OCI-M2 (cell line): ENCODE measurements around the gene CD8B2.
"Not testable (repeated sequence)": the region's sequence is repeated elsewhere in the genome, so short reads cannot be mapped to it uniquely, and the experiment has no call there.

Experiments
- DNase-seq: peaks from one replicate; lab custom pipeline; 2025; ENCODE audit not compliant: unreplicated experiment; lab: John Stamatoyannopoulos, UW

The CD8B2 gene

GRCh38 chr2:106486551-106487385, at the start of gene CD8B2:
Gene CD8B2 (plus strand): TSS chr2:106487364. CDS start chr2:106487427, 63 bp downstream.
- not testable (repeated sequence) for DNase-seq

GRCh38 chr2:106461882-106462281, 25.3 kb upstream of the CD8B2 start:
- DNase-seq = not testable (repeated sequence)

- not testable (repeated sequence) for DNase-seq
Observed at GRCh38 chr2:106467516-106467915, 19.6 kb upstream of the CD8B2 start.

GRCh38 chr2:106468107-106468506, 19.1 kb upstream of the CD8B2 start, which contains the start of gene RGPD3:
Gene RGPD3 (minus strand): TSS chr2:106468413. CDS start chr2:106468288, 125 bp downstream.
- DNase-seq = not testable (repeated sequence)

GRCh38 chr2:106470658-106471057, 16.5 kb upstream of the CD8B2 start:
- DNase-seq = not testable (repeated sequence)

- DNase-seq = not testable (repeated sequence)
Observed at GRCh38 chr2:106477647-106478046, 9.5 kb upstream of the CD8B2 start.

- not testable (repeated sequence) for DNase-seq
Observed at GRCh38 chr2:106479563-106479962, 7.6 kb upstream of the CD8B2 start.

GRCh38 chr2:106487386-106488191, 425 bp downstream of the CD8B2 start:
- DNase-seq = not testable (repeated sequence)

- not testable (repeated sequence) for DNase-seq
Observed at GRCh38 chr2:106489701-106490100, 2.5 kb downstream of the CD8B2 start.

GRCh38 chr2:106492399-106492798, 5.2 kb downstream of the CD8B2 start:
- not testable (repeated sequence) for DNase-seq

GRCh38 chr2:106492913-106493312, 5.7 kb downstream of the CD8B2 start:
- not testable (repeated sequence) for DNase-seq

GRCh38 chr2:106498549-106498948, 11.4 kb downstream of the CD8B2 start:
- not testable (repeated sequence) for DNase-seq

GRCh38 chr2:106500350-106500749, 13.2 kb downstream of the CD8B2 start:
- not testable (repeated sequence) for DNase-seq

- not testable (repeated sequence) for DNase-seq
Observed at GRCh38 chr2:106502351-106502750, 15.2 kb downstream of the CD8B2 start.

- not testable (repeated sequence) for DNase-seq
Observed at GRCh38 chr2:106504192-106504591, 17.0 kb downstream of the CD8B2 start.

- DNase-seq = not testable (repeated sequence)
Observed at GRCh38 chr2:106504787-106505186, 17.6 kb downstream of the CD8B2 start.

- not testable (repeated sequence) for DNase-seq
Observed at GRCh38 chr2:106506002-106506687, 19.0 kb downstream of the CD8B2 start.

GRCh38 chr2:106508660-106509373, 21.7 kb downstream of the CD8B2 start:
- not testable (repeated sequence) for DNase-seq

- not testable (repeated sequence) for DNase-seq
Observed at GRCh38 chr2:106509374-106509770, 22.2 kb downstream of the CD8B2 start.

GRCh38 chr2:106510791-106511190, 23.6 kb downstream of the CD8B2 start:
- not testable (repeated sequence) for DNase-seq
